Measurements from ENCODE around the gene AIFM1.
A peak's percentile ranks its signal among the peaks of the same experiment; 100 is the strongest.

- TF ChIP-seq POLR2A (IDR thresholded peaks at IDR 0.05; ENCODE audit: low read length) (no peak), GATA1 (IDR thresholded peaks at IDR 0.05; ENCODE audit: low read depth, low read length) (peak; percentile 61)
Observed at GRCh38 chrX:130179579-130180215, 14.1 kb upstream of the AIFM1 start.

Measured in erythroblast (primary cell).